K562 (cell line): Measurements from ENCODE around the gene OR6C3.
"Not testable (repeated sequence)": the region's sequence is repeated elsewhere in the genome, so short reads cannot be mapped to it uniquely, and the experiment has no call there.

ENCODE experiments used
- CTCF ChIP-seq, 3 experiments: IDR thresholded peaks in 2 of 3; conservative IDR thresholded peaks in 1 of 3; 2 replicates each; pipeline ENCODE4 v1.5.1; 2011 to 2012; ENCODE audit warnings: low read length in 3 of 3, mild to moderate bottlenecking in 3 of 3, control low read depth in 2 of 3, improper control_type of control experiment in 1 of 3, inconsistent platforms in 1 of 3, low read depth in 1 of 3, mixed read lengths in 1 of 3, moderate library complexity in 1 of 3; ENCODE audit not compliant: insufficient read depth in 2 of 3
- DACH1 ChIP-seq: fragments of 450-650 bp; IDR thresholded peaks from 2 replicates; pipeline ENCODE4 v1.6.1; 2018; ENCODE audit not compliant: partially characterized antibody
- POLR2A ChIP-seq: fragments of 450-650 bp; conservative IDR thresholded peaks from 2 replicates; pipeline ENCODE4 v1.6.1; 2016
- ZBTB1 ChIP-seq: sonication (generic); formaldehyde crosslinking; IDR thresholded peaks from 2 replicates; pipeline ENCODE4 v1.8.1; 2023; ENCODE audit warnings: missing genetic modification reagents, low read depth, mild to moderate bottlenecking, borderline replicate concordance
- ZNF609 ChIP-seq: sonication (generic); formaldehyde crosslinking; IDR thresholded peaks from 2 replicates; pipeline ENCODE4 v1.8.1; 2023; ENCODE audit warnings: missing genetic modification reagents, mild to moderate bottlenecking, borderline replicate concordance

DNA sequence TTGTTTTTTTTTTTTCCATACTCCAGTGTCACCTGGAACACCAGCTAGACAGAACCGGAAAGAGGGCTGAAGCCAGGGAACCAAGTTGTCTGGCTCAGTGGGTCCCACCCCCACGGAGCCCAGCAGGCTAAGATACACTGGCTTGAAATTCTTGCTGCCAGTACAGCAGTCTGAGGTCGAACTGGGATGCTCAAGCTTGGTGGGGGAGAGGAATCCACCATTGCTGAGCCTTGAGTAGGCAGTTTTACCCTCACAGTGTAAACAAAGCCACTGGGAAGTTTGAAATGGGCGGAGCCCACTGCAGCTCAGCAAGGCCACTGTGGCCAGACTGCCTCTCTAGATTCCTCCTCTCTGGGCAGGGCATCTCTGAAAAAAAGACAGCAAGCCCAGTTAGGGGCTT lies 24.8 kb downstream of the OR6C3 start:
- not testable (repeated sequence) for TF ChIP-seq ZBTB1 (CRISPR knock-in tag); POLR2A; ZNF609; CTCF (IDR thresholded peaks at IDR 0.05 in 2 of 3, conservative IDR thresholded peaks at IDR 0.05 in 1 of 3; ENCODE audit: insufficient read depth in 2 of 3, low read depth in 1 of 3, low read length in 3 of 3); DACH1
